Spleen (tissue), 11 donors: ENCODE data around the gene SLC37A3. TPM values are rescaled to one million over a fixed set of nuclear protein-coding genes. Genes with fewer than 3 reads are reported as not detected.

Experiments used
- DNase-seq: peaks from one replicate; pipeline ENCODE4 v3.0.0-alpha.2; 2020
- H3K27ac ChIP-seq, 8 donors: fragments of 200-600 bp; sonication (generic) in 7 of 8; 1 replicate in 4 of 8; 2 replicates in 4 of 8; pipeline versions ENCODE4 v1.5.0 to v1.8.0; 2016 to 2021; ENCODE audit warnings: inconsistent platforms in 4 of 8, mild to moderate bottlenecking in 4 of 8, moderate library complexity in 1 of 8
- H3K27me3 ChIP-seq, 7 donors: fragments of 200-600 bp; sonication (generic) in 6 of 7; replicated peaks in 1 of 7; 1 replicate in 4 of 7; 2 replicates in 3 of 7; pipeline versions ENCODE4 v1.5.0 to v1.8.0; 2016 to 2021; ENCODE audit warnings: inconsistent platforms in 3 of 7, mild to moderate bottlenecking in 1 of 7
- H3K36me3 ChIP-seq, 6 donors: fragments of 200-600 bp; sonication (generic) in 5 of 6; 1 replicate in 4 of 6; 2 replicates in 2 of 6; pipeline versions ENCODE4 v1.5.0 to v1.8.0; 2016 to 2021; ENCODE audit warnings: inconsistent platforms in 2 of 6
- H3K4me1 ChIP-seq, 6 donors: fragments of 200-600 bp; sonication (generic) in 5 of 6; 1 replicate in 3 of 6; 2 replicates in 3 of 6; pipeline versions ENCODE4 v1.5.0 to v1.8.0; 2016 to 2021; ENCODE audit warnings: inconsistent platforms in 3 of 6
- H3K4me3 ChIP-seq, 8 donors: fragments of 200-600 bp; sonication (generic) in 7 of 8; 1 replicate in 4 of 8; 2 replicates in 4 of 8; pipeline versions ENCODE4 v1.5.0 to v1.8.0; 2016 to 2021; ENCODE audit warnings: inconsistent platforms in 4 of 8, mild to moderate bottlenecking in 4 of 8, moderate library complexity in 2 of 8
- H3K9me3 ChIP-seq, 8 donors: fragments of 200-600 bp; sonication (generic) in 7 of 8; 1 replicate in 4 of 8; 2 replicates in 4 of 8; pipeline versions ENCODE4 v1.5.0 to v1.8.0; 2016 to 2021; ENCODE audit warnings: inconsistent platforms in 4 of 8
- POLR2A ChIP-seq, 3 donors: fragments of 450-650 bp; IDR thresholded peaks; one replicate each; pipeline ENCODE4 v1.5.1; 2017; ENCODE audit warnings: antibody characterized with exemption in 3 of 3, mild to moderate bottlenecking in 1 of 3
- POLR2AphosphoS5 ChIP-seq, 3 donors: sonication (generic); formaldehyde crosslinking; IDR thresholded peaks; one replicate each; pipeline ENCODE4 v1.5.1; 2017; ENCODE audit warnings: antibody characterized with exemption in 3 of 3
- WGBS, 5 donors: extraction: QIAGEN DNeasy Blood & Tissue Kit in 3 of 5; methylation state at CpG; one replicate each; pipeline versions ENCODE4 v1.1.5 to v1.1.7; 2013 to 2018; 5-methylcytosine and 5-hydroxymethylcytosine counted together
- intact Hi-C: fragments of 100-400 bp; cut with DNase I; formaldehyde crosslinking; loops from one replicate; pipeline ENCODE4 v1.15.0; 2023; ENCODE audit warnings: low total_unique reads
- polyA plus RNA-seq, 3 donors: library from polyadenylated mRNA; stranded (reverse); fragments of 200-250 nt; gene quantifications; one replicate each; pipeline ENCODE4 v1.2.1, GENCODE V29; 2013
- total RNA-seq, 7 donors: library from RNA; depleted of rRNA in 3 of 7; stranded (reverse); fragments of >200 nt in 3 of 7; fragmentation: NEBNext Ultra II Directional in 4 of 7; extraction: Animal tissue kit (Norgen Biotek cat#: 25700) in 4 of 7; gene quantifications; one replicate each; pipeline versions ENCODE4 v1.1.0 to v1.2.1, GENCODE V29; 2016 to 2021
- TF ChIP-seq, protein P1 (sequence below), 11 experiments: fragments of 200-600 bp in 7 of 11; fragments of 450-650 bp in 4 of 11; sonication (generic) in 4 of 11; IDR thresholded peaks in 8 of 11; conservative IDR thresholded peaks in 3 of 11; 1 replicate in 7 of 11; 2 replicates in 4 of 11; pipeline versions ENCODE4 v1.4.0 to v1.8.0; 2016 to 2021; ENCODE audit warnings: antibody characterized with exemption in 11 of 11, inconsistent platforms in 4 of 11, mild to moderate bottlenecking in 1 of 11
- donor health status: healthy with polysubstance abuse.
- donor health status: DM: no; HTN: no; CAD: no; lungs with moderate emphysema.
- donor health status: DM: no; HTN: no; CAD: no.
- donor health status: Bipolar disorder and iron deficiency.
- donor health status: healthy.
- donor health status: DM: no; HTN: no; CAD: no.
- donor health status: DM: yes; HTN: yes; CAD: no.

The SLC37A3 gene
- total and polyA plus RNA-seq, 10 donors = 8.0 to 71.9 (median 37.8) TPM

DNA sequence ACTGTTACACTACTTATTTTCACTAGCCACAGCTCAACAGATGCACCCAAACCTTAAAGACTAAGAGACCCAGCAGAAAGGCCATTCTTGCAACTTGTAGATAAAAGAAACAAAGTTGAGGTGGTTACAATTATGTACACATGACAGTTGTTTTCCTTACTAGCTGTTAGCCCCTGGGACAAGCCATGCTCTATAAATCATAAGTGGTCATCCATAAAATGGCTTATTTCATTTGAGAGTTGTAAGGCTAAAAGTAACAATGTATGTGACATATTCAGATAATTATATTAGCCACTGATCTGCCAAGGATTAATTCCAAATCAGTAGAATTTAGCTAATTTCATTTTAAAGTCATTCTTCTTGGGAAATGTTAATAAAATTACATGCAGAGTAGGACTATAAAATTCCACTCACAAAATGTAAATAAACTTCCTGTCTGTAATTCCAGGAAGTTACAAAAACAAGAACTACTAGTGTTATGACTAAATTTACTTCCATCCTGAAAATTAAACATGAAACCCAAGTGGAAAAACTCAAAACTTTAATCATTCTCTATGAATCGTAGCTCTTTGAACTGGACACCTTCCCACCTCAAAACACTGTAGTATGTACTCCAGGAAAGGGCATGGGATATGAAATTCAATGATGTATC is 13.3 kb downstream of the SLC37A3 start:
- Histone ChIP-seq H3K27ac (no peak overlapping the region), H3K27me3 (no peaks in the 10 kb centered on the region), H3K9me3 (no peaks in the 10 kb centered on the region), H3K4me3 (no peak overlapping the region), H3K36me3 (peaks cover 0 to 34% (median 19%) of the 10 kb centered on the region in 6 donors), H3K4me1 (peaks cover under 1 to 38% (median 18%) of the 10 kb centered on the region in 6 donors)
- intact Hi-C loops = no loop called here
- WGBS, 5 donors = 56 to 85% (median 82%) methylated on average over 1 of the region's 1 CpG
- TF ChIP-seq POLR2A (IDR thresholded peaks at IDR 0.05) = no peak
- TF ChIP-seq, protein P1, sequence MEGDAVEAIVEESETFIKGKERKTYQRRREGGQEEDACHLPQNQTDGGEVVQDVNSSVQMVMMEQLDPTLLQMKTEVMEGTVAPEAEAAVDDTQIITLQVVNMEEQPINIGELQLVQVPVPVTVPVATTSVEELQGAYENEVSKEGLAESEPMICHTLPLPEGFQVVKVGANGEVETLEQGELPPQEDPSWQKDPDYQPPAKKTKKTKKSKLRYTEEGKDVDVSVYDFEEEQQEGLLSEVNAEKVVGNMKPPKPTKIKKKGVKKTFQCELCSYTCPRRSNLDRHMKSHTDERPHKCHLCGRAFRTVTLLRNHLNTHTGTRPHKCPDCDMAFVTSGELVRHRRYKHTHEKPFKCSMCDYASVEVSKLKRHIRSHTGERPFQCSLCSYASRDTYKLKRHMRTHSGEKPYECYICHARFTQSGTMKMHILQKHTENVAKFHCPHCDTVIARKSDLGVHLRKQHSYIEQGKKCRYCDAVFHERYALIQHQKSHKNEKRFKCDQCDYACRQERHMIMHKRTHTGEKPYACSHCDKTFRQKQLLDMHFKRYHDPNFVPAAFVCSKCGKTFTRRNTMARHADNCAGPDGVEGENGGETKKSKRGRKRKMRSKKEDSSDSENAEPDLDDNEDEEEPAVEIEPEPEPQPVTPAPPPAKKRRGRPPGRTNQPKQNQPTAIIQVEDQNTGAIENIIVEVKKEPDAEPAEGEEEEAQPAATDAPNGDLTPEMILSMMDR (IDR thresholded peaks at IDR 0.05 in 8 of 11, conservative IDR thresholded peaks at IDR 0.05 in 3 of 11) = no peak
- no peak for TF ChIP-seq POLR2AphosphoS5 (IDR thresholded peaks at IDR 0.05)
- no peak for DNase-seq

DNA sequence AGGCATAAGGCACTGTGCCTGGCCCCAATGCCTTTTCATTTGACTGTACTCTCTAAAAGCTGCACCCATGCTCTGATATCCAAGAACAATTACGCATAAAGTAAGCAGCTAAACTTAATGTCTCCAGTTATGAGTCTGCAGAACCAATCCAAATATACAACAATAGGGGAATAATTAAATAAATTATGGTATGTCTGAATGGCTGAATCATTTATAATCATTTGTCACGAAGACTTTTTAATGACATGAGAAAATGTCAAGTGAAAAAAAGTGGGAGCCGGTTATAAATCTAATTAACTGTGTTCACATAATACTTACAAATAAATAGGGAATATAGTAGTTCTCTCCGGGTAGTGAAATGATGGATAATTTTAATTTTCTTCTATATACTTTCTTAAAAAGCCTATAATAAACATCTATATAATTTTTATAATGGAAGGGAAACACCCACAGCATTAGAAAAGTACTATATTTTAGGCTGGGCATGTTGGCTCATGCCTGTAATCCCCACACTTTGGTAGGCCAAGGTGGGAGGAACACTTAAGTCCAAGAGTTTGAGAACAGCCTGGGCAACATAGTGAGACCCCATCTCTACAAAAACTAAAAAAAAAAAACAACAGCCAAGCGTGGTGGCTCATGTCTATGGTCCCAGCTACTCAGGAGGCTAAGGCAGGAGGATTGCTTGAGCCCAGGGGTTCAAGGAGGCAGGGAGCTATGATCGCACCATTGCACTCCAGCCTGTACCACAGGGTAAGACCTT is 14.2 kb downstream of the SLC37A3 start:
- no peaks in the 10 kb centered on the region for H3K27me3 ChIP-seq
- no peaks in the 10 kb centered on the region for H3K9me3 ChIP-seq
- H3K4me3 ChIP-seq = no peak overlapping the region
- H3K27ac ChIP-seq = no peak overlapping the region
- H3K36me3 ChIP-seq = peaks cover 0 to 43% (median 26%) of the 10 kb centered on the region in 6 donors
- intact Hi-C loops = no loop called here
- TF ChIP-seq, protein P1 (IDR thresholded peaks at IDR 0.05 in 8 of 11, conservative IDR thresholded peaks at IDR 0.05 in 3 of 11) = no peak
- no peak for TF ChIP-seq POLR2AphosphoS5 (IDR thresholded peaks at IDR 0.05)
- TF ChIP-seq POLR2A (IDR thresholded peaks at IDR 0.05) = no peak
- WGBS, 5 donors = 91 to 96% (median 94%) methylated on average over 6 of the region's 6 CpGs
- H3K4me1 ChIP-seq = peaks cover 0 to 29% (median 10%) of the 10 kb centered on the region in 6 donors
- no peak for DNase-seq

DNA sequence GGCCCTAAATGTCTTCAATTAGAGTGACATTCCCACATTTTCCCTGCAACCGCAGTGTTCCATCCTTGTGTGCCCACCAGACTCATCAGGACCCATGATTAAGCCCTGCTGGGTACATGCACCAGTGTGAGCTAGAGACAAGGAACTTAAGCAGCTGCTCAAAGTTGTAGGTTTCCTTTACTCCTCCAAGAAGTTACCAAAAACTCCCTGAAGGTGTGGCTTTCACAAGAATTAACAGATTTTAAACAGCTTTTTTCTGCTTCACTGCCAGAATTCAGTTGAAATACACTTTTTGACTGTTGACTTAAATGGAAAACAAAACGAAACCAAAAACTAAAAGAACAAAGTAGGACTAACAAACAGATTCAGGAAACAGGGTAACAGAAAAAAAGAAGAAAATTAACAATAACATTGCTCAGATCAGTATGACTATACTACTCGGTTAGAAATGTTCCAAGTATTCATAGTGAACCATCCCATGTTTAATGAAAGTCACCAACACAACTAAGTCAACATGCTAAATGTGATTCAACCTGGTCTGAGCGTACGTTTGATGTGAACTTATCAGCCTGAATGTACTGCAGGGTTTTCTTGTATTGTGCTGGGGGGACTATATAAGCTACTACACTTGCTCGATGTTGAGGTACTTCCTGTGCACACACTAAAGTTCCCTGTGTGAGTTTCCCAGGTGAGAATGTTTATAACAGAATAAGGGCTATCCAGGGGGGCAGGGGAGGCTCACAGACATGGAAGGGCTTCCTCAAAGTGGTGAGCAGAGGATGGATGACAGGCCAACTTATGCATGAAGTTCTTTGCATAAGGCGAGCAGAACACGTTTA is 22.2 kb downstream of the SLC37A3 start:
- H3K27ac ChIP-seq = peak overlapping the region in 6 of 8 donors; percentile 35 to 59 (median 49)
- intact Hi-C loops = no loop called here

More for the DNA sequence above, 22.2 kb downstream of the SLC37A3 start:
- 60 to 67% (median 65%) methylated on average over 8 of the region's 8 CpGs for WGBS, 5 donors
- peak overlapping the region in 1 of 8 donors; percentile 4 for H3K4me3 ChIP-seq
- TF ChIP-seq POLR2A (IDR thresholded peaks at IDR 0.05) = no peak
- TF ChIP-seq, protein P1 (IDR thresholded peaks at IDR 0.05 in 8 of 11, conservative IDR thresholded peaks at IDR 0.05 in 3 of 11) = no peak
- no peak for TF ChIP-seq POLR2AphosphoS5 (IDR thresholded peaks at IDR 0.05)
- no peak for DNase-seq
- H3K27me3 ChIP-seq = no peaks in the 10 kb centered on the region
- peaks cover 0 to 15% (median 4%) of the 10 kb centered on the region in 6 donors for H3K4me1 ChIP-seq
- H3K36me3 ChIP-seq = peaks cover 0 to 96% (median 30%) of the 10 kb centered on the region in 6 donors
- no peaks in the 10 kb centered on the region for H3K9me3 ChIP-seq
